MM.1S (cell line): ENCODE measurements around the gene NGRN.

ENCODE experiments used
- DNase-seq: peaks from one replicate; pipeline ENCODE4 v3.0.0-alpha.2; 2015
- H2AFZ ChIP-seq: fragments of 300-600 bp; sonication (generic); 2 replicates; pipeline ENCODE4 v1.6.0; 2016; ENCODE audit warnings: antibody characterized with exemption, low read length
- H3F3A ChIP-seq: fragments of 300-600 bp; sonication (generic); 2 replicates; pipeline ENCODE4 v1.6.1; 2016; ENCODE audit warnings: mild to moderate bottlenecking, antibody characterized with exemption, low read length, moderate library complexity, mixed read lengths; ENCODE audit not compliant: insufficient read depth
- H3K27ac ChIP-seq: fragments of 300-600 bp; sonication (generic); 2 replicates; pipeline ENCODE4 v1.5.1; 2016; ENCODE audit warnings: mild to moderate bottlenecking, low read length
- H3K27me3 ChIP-seq: fragments of 300-600 bp; sonication (generic); replicated peaks from 2 replicates; pipeline ENCODE4 v1.6.0; 2016; ENCODE audit warnings: low read length; ENCODE audit not compliant: insufficient read depth
- H3K36me3 ChIP-seq: fragments of 300-600 bp; sonication (generic); replicated peaks from 2 replicates; pipeline ENCODE4 v1.6.1; 2016; ENCODE audit warnings: mild to moderate bottlenecking, low read length, mixed read lengths; ENCODE audit not compliant: insufficient read depth
- H3K4me1 ChIP-seq: fragments of 300-600 bp; sonication (generic); 2 replicates; pipeline ENCODE4 v1.6.1; 2016; ENCODE audit warnings: low read length, mixed read lengths
- H3K4me2 ChIP-seq: fragments of 300-600 bp; sonication (generic); 2 replicates; pipeline ENCODE4 v1.6.0; 2016; ENCODE audit warnings: low read depth, low read length
- H3K4me3 ChIP-seq: fragments of 300-600 bp; sonication (generic); 2 replicates; pipeline ENCODE4 v1.5.1; 2016; ENCODE audit warnings: low read length, mixed read lengths
- H3K79me2 ChIP-seq: fragments of 300-600 bp; sonication (generic); 2 replicates; pipeline ENCODE4 v1.6.1; 2016; ENCODE audit warnings: mixed run types, low read length, mixed read lengths
- H3K9ac ChIP-seq: fragments of 300-600 bp; sonication (generic); 2 replicates; pipeline ENCODE4 v1.6.1; 2016; ENCODE audit warnings: low read length, mixed read lengths
- H3K9me2 ChIP-seq: fragments of 300-600 bp; sonication (generic); replicated peaks from 2 replicates; pipeline ENCODE4 v1.6.1; 2016; ENCODE audit warnings: mild to moderate bottlenecking, low read length, mixed read lengths; ENCODE audit not compliant: insufficient read depth
- H3K9me3 ChIP-seq: fragments of 300-600 bp; sonication (generic); replicated peaks from 2 replicates; pipeline ENCODE4 v1.6.1; 2016; ENCODE audit warnings: mild to moderate bottlenecking, low read length, mixed read lengths; ENCODE audit not compliant: insufficient read depth
- H4K20me1 ChIP-seq: fragments of 300-600 bp; sonication (generic); 2 replicates; pipeline ENCODE4 v1.6.1; 2016; ENCODE audit warnings: mild to moderate bottlenecking, low read length, moderate library complexity, mixed read lengths; ENCODE audit not compliant: insufficient read depth
- EZH2 ChIP-seq: fragments of 300-600 bp; sonication (generic); optimal IDR thresholded peaks from 2 replicates; pipeline ENCODE3; 2017; ENCODE audit warnings: low read depth, mild to moderate bottlenecking, antibody characterized with exemption, low read length, mixed read lengths
- EZH2phosphoT487 ChIP-seq: fragments of 300-600 bp; sonication (generic); IDR thresholded peaks from 2 replicates; pipeline ENCODE4 v1.6.1; 2018; ENCODE audit warnings: antibody characterized with exemption, low read length
- TF ChIP-seq, protein P1 (sequence below): fragments of 300-600 bp; sonication (generic); IDR thresholded peaks from 2 replicates; pipeline ENCODE4 v1.5.1; 2016; ENCODE audit warnings: antibody characterized with exemption, low read length, mixed read lengths

NGRN gene

DNA sequence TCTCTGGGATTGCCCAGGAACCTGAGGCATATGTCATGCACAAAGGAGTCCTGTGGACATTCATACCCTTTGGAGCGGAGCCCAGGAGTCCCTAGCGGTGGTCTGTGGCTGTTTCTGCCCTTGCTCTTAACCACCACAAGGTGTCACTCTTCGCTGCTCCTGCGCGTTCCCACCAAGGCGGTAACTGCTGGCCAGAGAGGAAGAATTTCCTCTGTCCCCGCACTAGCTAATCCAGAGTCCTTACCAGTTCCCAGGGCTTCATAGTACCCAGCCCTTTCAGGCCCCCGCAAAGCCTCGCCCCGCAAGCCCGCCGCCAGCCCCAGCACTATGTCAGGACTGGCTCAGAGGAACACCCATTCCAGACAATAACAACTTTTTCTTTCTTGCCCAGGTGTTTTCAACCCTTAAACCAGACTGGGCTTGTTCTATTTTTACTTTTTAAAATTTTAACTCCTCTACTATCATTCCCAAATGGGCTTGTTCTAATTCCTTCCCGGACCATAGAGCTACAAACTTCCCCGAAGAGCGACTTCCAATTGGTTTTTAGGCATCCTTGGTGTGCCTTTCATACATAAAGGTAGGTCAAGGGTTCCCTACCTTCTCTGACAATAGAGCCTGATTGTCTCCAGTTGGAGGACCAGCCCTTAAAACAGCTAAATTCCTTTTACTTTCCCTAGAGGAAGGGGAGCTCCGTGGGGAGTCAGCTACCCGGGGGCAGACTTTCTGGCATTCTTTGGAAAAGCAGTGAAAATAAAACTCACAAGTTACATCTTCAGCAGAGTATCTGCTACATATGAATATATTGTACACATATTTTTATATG lies 54.8 kb downstream of the NGRN start:
- Histone ChIP-seq H3K9ac (peak overlapping the region; percentile 11; the same call in 1 of the 2 replicates), H3F3A (no peaks in the 10 kb centered on the region), H3K36me3 (no peaks in the 10 kb centered on the region), H4K20me1 (no peaks in the 10 kb centered on the region), H3K27me3 (no peaks in the 10 kb centered on the region), H2AFZ (peak overlapping the region; percentile 57; the same call in 1 of the 2 replicates), H3K4me2 (peak overlapping the region; percentile 65), H3K9me3 (no peaks in the 10 kb centered on the region), H3K27ac (no peak overlapping the region), H3K79me2 (no peaks in the 10 kb centered on the region), H3K9me2 (no peaks in the 10 kb centered on the region), H3K4me3 (peak overlapping the region; percentile 31; the same call in 1 of the 2 replicates), H3K4me1 (0 out of 2 replicates have a peak, but pooled peaks cover 3% of the 10 kb centered on the region)
- DNase-seq: peak; percentile 73
- no peak for TF ChIP-seq EZH2
- TF ChIP-seq, protein P1, sequence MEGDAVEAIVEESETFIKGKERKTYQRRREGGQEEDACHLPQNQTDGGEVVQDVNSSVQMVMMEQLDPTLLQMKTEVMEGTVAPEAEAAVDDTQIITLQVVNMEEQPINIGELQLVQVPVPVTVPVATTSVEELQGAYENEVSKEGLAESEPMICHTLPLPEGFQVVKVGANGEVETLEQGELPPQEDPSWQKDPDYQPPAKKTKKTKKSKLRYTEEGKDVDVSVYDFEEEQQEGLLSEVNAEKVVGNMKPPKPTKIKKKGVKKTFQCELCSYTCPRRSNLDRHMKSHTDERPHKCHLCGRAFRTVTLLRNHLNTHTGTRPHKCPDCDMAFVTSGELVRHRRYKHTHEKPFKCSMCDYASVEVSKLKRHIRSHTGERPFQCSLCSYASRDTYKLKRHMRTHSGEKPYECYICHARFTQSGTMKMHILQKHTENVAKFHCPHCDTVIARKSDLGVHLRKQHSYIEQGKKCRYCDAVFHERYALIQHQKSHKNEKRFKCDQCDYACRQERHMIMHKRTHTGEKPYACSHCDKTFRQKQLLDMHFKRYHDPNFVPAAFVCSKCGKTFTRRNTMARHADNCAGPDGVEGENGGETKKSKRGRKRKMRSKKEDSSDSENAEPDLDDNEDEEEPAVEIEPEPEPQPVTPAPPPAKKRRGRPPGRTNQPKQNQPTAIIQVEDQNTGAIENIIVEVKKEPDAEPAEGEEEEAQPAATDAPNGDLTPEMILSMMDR: peak; percentile 99
- no peak for TF ChIP-seq EZH2phosphoT487

DNA sequence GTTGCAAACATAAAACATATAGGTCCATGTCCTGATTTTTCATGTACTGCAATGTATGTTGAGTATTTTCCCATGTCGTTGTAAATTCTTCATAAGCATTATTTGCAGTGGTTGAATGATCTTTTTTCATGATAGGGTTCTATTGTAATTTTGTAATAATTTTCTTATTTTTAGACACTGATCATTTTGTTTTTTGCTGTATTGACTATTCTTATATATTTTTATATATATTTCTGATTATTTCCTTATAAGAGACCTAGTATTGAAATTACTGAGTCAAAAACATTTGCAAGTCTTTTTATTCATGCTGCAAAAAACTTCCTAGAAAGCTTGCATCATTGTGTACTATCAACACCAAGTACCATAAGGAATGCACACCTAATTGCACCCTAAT lies 55.4 kb downstream of the NGRN start:
- no peak for TF ChIP-seq EZH2phosphoT487
- Histone ChIP-seq H3K9me3 (no peaks in the 10 kb centered on the region), H3K79me2 (no peaks in the 10 kb centered on the region), H3K4me1 (0 out of 2 replicates have a peak, but pooled peaks cover 3% of the 10 kb centered on the region), H2AFZ (no peak overlapping the region), H3K9ac (no peak overlapping the region), H3K4me3 (no peak overlapping the region), H3K4me2 (no peak overlapping the region), H3K27ac (no peak overlapping the region), H3K27me3 (no peaks in the 10 kb centered on the region), H3K9me2 (no peaks in the 10 kb centered on the region), H4K20me1 (no peaks in the 10 kb centered on the region), H3K36me3 (no peaks in the 10 kb centered on the region), H3F3A (no peaks in the 10 kb centered on the region)
- DNase-seq: no peak
